Fibroblast of lung (primary cell): ENCODE data around the gene F3. TPM values are rescaled to one million over a fixed set of nuclear protein-coding genes. Genes with fewer than 3 reads are reported as not detected.

Experiments
- DNase-seq, 2 donors: peaks; one replicate each; pipeline versions ENCODE4 v3.0.0 to v3.0.0-alpha.2; 2010; ENCODE audit warnings: low read depth in 2 of 2
- H2AFZ ChIP-seq: 2 replicates; pipeline ENCODE4 v1.5.1; 2012; ENCODE audit warnings: low read length, control low read depth, inconsistent platforms
- H3K27ac ChIP-seq: 2 replicates; pipeline ENCODE4 v1.5.1; 2011; ENCODE audit warnings: low read length, control low read depth; ENCODE audit not compliant: insufficient read depth
- H3K27me3 ChIP-seq: 2 replicates; pipeline ENCODE4 v1.5.1; 2011; ENCODE audit warnings: mild to moderate bottlenecking, low read length; ENCODE audit not compliant: control insufficient read depth, insufficient read depth
- H3K36me3 ChIP-seq: 2 replicates; pipeline ENCODE4 v1.5.1; 2011; ENCODE audit warnings: low read length; ENCODE audit not compliant: control insufficient read depth, insufficient read depth
- H3K4me1 ChIP-seq: 2 replicates; pipeline ENCODE4 v1.5.1; 2011; ENCODE audit warnings: low read length; ENCODE audit not compliant: control insufficient read depth, insufficient read depth; ENCODE audit errors: extremely low read depth
- H3K4me2 ChIP-seq: 2 replicates; pipeline ENCODE4 v1.5.1; 2011; ENCODE audit warnings: low read length, control low read depth; ENCODE audit not compliant: insufficient read depth; ENCODE audit errors: extremely low read depth
- H3K4me3 ChIP-seq, 4 experiments: fragments of 200-600 bp in 1 of 4; sonication (generic) in 1 of 4; replicated peaks in 1 of 4; 2 replicates each; pipeline ENCODE4 v1.5.1; 2011 to 2016; ENCODE audit warnings: low read length in 4 of 4, low read depth in 3 of 4, mild to moderate bottlenecking in 3 of 4, control low read depth in 2 of 4, inconsistent platforms in 1 of 4, mixed read lengths in 1 of 4; ENCODE audit not compliant: insufficient read depth in 1 of 4; ENCODE audit errors: control extremely low read depth in 1 of 4
- H3K79me2 ChIP-seq: 2 replicates; pipeline ENCODE4 v1.5.1; 2012; ENCODE audit warnings: mild to moderate bottlenecking, low read length, inconsistent platforms; ENCODE audit not compliant: control insufficient read depth, insufficient read depth
- H3K9ac ChIP-seq: 2 replicates; pipeline ENCODE4 v1.5.1; 2011; ENCODE audit warnings: mild to moderate bottlenecking, low read length, control low read depth; ENCODE audit not compliant: insufficient read depth
- H3K9me3 ChIP-seq: 2 replicates; pipeline ENCODE4 v1.5.1; 2012; ENCODE audit warnings: low read depth, low read length; ENCODE audit not compliant: control insufficient read depth, insufficient read depth
- H4K20me1 ChIP-seq: 2 replicates; pipeline ENCODE4 v1.5.1; 2011; ENCODE audit warnings: low read length; ENCODE audit not compliant: control insufficient read depth, insufficient read depth; ENCODE audit errors: extremely low read depth
- EZH2 ChIP-seq: IDR thresholded peaks from 2 replicates; pipeline ENCODE4 v1.5.1; 2012; ENCODE audit warnings: low read length, control low read depth, mild to moderate bottlenecking; ENCODE audit errors: missing control alignments
- polyA plus RNA-seq, 2 donors: library from polyadenylated mRNA; depleted of rRNA in 1 of 2; stranded (reverse) in 1 of 2; unstranded in 1 of 2; fragments of >200 nt; gene quantifications; 2 replicates each; pipeline ENCODE4 v1.2.1, GENCODE V29; 2011 to 2012; ENCODE audit warnings: missing spikeins in 1 of 2
- total RNA-seq: library from RNA; depleted of rRNA; stranded (reverse); fragments of >200 nt; gene quantifications from 2 replicates; pipeline ENCODE4 v1.2.1, GENCODE V29; 2014
- TF ChIP-seq, protein P1 (sequence below), 2 donors: IDR thresholded peaks in 1 of 2; conservative IDR thresholded peaks in 1 of 2; 1 replicate in 1 of 2; 2 replicates in 1 of 2; pipeline ENCODE4 v1.5.1; 2011 to 2012; ENCODE audit warnings: low read length in 2 of 2, control low read depth in 1 of 2, inconsistent platforms in 1 of 2, low read depth in 1 of 2, mild to moderate bottlenecking in 1 of 2

F3 gene
- total and polyA plus RNA-seq, 2 donors (not counting 1 experiment from before 2014, with no cell fraction given), result 234 to 400 TPM

DNA sequence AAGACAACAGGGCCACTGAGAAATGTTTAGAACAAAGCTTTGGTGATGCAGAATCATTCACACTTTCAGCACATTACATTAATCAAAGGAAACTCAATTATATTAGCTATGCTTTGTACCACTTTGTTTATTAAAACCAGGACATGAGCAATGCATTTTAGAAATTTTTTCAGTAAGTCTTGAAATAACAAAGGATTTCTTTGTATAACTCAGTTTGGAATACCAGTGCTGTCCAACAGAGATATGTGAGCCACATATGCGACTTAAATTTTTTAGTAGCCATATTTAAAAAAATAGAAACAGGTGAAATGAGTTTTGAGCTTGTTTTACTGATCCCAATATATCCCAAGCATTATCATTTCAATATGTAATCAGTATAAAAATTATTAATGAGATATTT, 18.8 kb upstream of the F3 start:
- no peak overlapping the region for H3K4me3 ChIP-seq
- no peak overlapping the region for H3K9ac ChIP-seq
- H3K4me1 ChIP-seq, result no peaks in the 10 kb centered on the region
- no peaks in the 10 kb centered on the region for H4K20me1 ChIP-seq
- no peaks in the 10 kb centered on the region for H3K27me3 ChIP-seq
- H3K79me2 ChIP-seq, result no peaks in the 10 kb centered on the region
- no peak overlapping the region for H3K27ac ChIP-seq
- no peak overlapping the region for H2AFZ ChIP-seq
- TF ChIP-seq EZH2, result no peak
- TF ChIP-seq, protein P1, sequence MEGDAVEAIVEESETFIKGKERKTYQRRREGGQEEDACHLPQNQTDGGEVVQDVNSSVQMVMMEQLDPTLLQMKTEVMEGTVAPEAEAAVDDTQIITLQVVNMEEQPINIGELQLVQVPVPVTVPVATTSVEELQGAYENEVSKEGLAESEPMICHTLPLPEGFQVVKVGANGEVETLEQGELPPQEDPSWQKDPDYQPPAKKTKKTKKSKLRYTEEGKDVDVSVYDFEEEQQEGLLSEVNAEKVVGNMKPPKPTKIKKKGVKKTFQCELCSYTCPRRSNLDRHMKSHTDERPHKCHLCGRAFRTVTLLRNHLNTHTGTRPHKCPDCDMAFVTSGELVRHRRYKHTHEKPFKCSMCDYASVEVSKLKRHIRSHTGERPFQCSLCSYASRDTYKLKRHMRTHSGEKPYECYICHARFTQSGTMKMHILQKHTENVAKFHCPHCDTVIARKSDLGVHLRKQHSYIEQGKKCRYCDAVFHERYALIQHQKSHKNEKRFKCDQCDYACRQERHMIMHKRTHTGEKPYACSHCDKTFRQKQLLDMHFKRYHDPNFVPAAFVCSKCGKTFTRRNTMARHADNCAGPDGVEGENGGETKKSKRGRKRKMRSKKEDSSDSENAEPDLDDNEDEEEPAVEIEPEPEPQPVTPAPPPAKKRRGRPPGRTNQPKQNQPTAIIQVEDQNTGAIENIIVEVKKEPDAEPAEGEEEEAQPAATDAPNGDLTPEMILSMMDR (conservative IDR thresholded peaks at IDR 0.05 in 1 of 2, IDR thresholded peaks at IDR 0.05 in 1 of 2; ENCODE audit: low read depth in 1 of 2, low read length in 2 of 2), result no peak
- H3K4me2 ChIP-seq, result no peak overlapping the region
- H3K36me3 ChIP-seq, result no peaks in the 10 kb centered on the region
- DNase-seq, result peak in 1 of 2 donors; percentile 63
- no peaks in the 10 kb centered on the region for H3K9me3 ChIP-seq

GRCh38 chr1:94559921-94560320, 18.4 kb upstream of the F3 start:
- no peak overlapping the region for H3K9ac ChIP-seq
- no peak overlapping the region for H2AFZ ChIP-seq
- H3K4me2 ChIP-seq, result no peak overlapping the region
- H3K9me3 ChIP-seq, result no peaks in the 10 kb centered on the region
- H3K4me1 ChIP-seq, result no peaks in the 10 kb centered on the region
- H3K79me2 ChIP-seq, result no peaks in the 10 kb centered on the region
- TF ChIP-seq EZH2, result no peak
- TF ChIP-seq, protein P1 (conservative IDR thresholded peaks at IDR 0.05 in 1 of 2, IDR thresholded peaks at IDR 0.05 in 1 of 2; ENCODE audit: low read depth in 1 of 2, low read length in 2 of 2), result no peak
- H4K20me1 ChIP-seq, result no peaks in the 10 kb centered on the region
- H3K4me3 ChIP-seq, result no peak overlapping the region
- no peak overlapping the region for H3K27ac ChIP-seq
- no peaks in the 10 kb centered on the region for H3K36me3 ChIP-seq
- no peaks in the 10 kb centered on the region for H3K27me3 ChIP-seq
- DNase-seq, result no peak

- Histone ChIP-seq H3K4me3 (no peak overlapping the region), H3K36me3 (no peaks in the 10 kb centered on the region), H3K79me2 (no peaks in the 10 kb centered on the region), H4K20me1 (no peaks in the 10 kb centered on the region), H2AFZ (no peak overlapping the region), H3K4me1 (no peaks in the 10 kb centered on the region), H3K9me3 (no peaks in the 10 kb centered on the region), H3K9ac (no peak overlapping the region), H3K27me3 (no peaks in the 10 kb centered on the region), H3K27ac (no peak overlapping the region), H3K4me2 (no peak overlapping the region)
- TF ChIP-seq, protein P1 (conservative IDR thresholded peaks at IDR 0.05 in 1 of 2, IDR thresholded peaks at IDR 0.05 in 1 of 2; ENCODE audit: low read depth in 1 of 2, low read length in 2 of 2), result no peak
- TF ChIP-seq EZH2, result no peak
- no peak for DNase-seq
Observed at GRCh38 chr1:94555091-94555490, 13.5 kb upstream of the F3 start.
